HK-2 (cell line): Measurements from ENCODE around the gene ATP1B1.
"Not testable (repeated sequence)": the region's sequence is repeated elsewhere in the genome, so short reads cannot be mapped to it uniquely, and the experiment has no call there.

Experiments
- DNase-seq: peaks from one replicate; pipeline ENCODE4 v3.0.0-alpha.2; 2018; ENCODE audit not compliant: unreplicated experiment

The ATP1B1 gene

GRCh38 chr1:169142129-169142528, 35.6 kb downstream of the ATP1B1 start:
- DNase-seq, result no peak

- no peak for DNase-seq
Measured at GRCh38 chr1:169143346-169143745, 36.9 kb downstream of the ATP1B1 start.

GRCh38 chr1:169143984-169144383, 37.5 kb downstream of the ATP1B1 start:
- no peak for DNase-seq

GRCh38 chr1:169144941-169145626, 38.6 kb downstream of the ATP1B1 start:
- DNase-seq, result no peak

- no peak for DNase-seq
Measured at GRCh38 chr1:169146576-169147214, 40.2 kb downstream of the ATP1B1 start.

GRCh38 chr1:169148472-169149252, 42.2 kb downstream of the ATP1B1 start:
- peak; percentile 25 for DNase-seq

- no peak for DNase-seq
Measured at GRCh38 chr1:169149555-169150286, 43.2 kb downstream of the ATP1B1 start.

- DNase-seq, result no peak
Measured at GRCh38 chr1:169150641-169151337, 44.3 kb downstream of the ATP1B1 start.

GRCh38 chr1:169151338-169151837, 44.9 kb downstream of the ATP1B1 start:
- DNase-seq, result no peak

- DNase-seq, result no peak
Measured at GRCh38 chr1:169155675-169156074, 49.2 kb downstream of the ATP1B1 start.

GRCh38 chr1:169156580-169156979, 50.1 kb downstream of the ATP1B1 start:
- DNase-seq, result no peak

- no peak for DNase-seq
Measured at GRCh38 chr1:169160845-169161495, 54.5 kb downstream of the ATP1B1 start.

- no peak for DNase-seq
Measured at GRCh38 chr1:169161496-169162194, 55.2 kb downstream of the ATP1B1 start.

- DNase-seq, result no peak
Measured at GRCh38 chr1:169163059-169163458, 56.6 kb downstream of the ATP1B1 start.

- DNase-seq, result no peak
Measured at GRCh38 chr1:169175461-169175860, 69.0 kb downstream of the ATP1B1 start.

GRCh38 chr1:169179431-169179830, 72.9 kb downstream of the ATP1B1 start:
- DNase-seq, result not testable (repeated sequence)

GRCh38 chr1:169180174-169180573, 73.7 kb downstream of the ATP1B1 start:
- no peak for DNase-seq
